GM21360 (cell line): ENCODE data around the gene PDE8A.

Experiments
- ATAC-seq: cut with Tn5 transposase; IDR thresholded peaks from one replicate; pipeline ENCODE4 v1.9.1; 2021; ENCODE audit warnings: mild to moderate bottlenecking, moderate library complexity; ENCODE audit not compliant: unreplicated experiment

The PDE8A gene

DNA sequence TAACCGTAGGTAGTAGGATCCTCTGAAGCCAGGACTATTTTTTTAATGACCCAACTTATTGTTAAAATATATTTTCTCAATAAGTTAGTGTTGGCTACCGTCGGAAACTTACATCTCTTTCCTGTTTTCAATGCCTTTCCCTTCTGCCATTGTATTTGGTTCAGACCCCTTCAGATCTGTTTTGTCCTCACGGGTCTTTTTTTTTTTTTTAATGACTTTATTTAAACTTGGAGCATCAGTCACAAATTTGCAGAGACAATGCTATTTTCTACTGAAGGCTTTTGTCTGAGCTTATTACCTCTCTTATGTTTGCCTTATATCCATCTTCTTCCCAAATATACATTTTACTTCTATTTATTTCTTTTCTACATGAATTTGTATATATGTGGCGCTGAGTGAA lies 47.6 kb downstream of the PDE8A start:
- ATAC-seq: no peak

DNA sequence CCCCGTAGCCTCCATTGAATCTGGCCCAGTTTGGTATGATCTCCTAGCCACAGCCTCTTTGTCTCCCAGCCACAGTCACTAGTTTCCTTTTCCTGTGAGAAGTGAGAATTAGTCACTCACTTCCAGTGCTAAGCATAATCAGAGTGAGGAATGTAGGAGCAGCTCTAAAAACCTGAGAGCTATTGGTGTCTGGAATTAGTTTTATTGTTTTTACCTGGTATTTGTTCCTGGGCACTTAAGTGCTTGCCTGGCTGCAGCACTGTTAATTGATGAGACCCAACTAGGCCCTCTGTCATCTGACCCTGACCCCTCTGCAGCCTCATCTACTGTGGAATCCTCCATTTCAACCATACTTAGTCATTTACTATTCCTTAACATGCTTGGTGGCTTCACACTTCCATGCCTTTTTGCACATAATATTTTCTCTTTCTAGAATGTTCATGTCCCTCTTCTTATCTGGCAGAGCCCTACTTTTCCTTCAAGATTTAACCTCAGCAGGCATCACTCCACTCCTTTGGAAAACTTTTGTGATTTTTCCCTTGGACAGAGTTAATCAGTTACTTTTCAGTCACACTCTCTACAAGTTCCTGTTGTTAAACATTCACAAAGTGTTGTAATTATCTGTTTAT lies 48.8 kb downstream of the PDE8A start:
- ATAC-seq: no peak

DNA sequence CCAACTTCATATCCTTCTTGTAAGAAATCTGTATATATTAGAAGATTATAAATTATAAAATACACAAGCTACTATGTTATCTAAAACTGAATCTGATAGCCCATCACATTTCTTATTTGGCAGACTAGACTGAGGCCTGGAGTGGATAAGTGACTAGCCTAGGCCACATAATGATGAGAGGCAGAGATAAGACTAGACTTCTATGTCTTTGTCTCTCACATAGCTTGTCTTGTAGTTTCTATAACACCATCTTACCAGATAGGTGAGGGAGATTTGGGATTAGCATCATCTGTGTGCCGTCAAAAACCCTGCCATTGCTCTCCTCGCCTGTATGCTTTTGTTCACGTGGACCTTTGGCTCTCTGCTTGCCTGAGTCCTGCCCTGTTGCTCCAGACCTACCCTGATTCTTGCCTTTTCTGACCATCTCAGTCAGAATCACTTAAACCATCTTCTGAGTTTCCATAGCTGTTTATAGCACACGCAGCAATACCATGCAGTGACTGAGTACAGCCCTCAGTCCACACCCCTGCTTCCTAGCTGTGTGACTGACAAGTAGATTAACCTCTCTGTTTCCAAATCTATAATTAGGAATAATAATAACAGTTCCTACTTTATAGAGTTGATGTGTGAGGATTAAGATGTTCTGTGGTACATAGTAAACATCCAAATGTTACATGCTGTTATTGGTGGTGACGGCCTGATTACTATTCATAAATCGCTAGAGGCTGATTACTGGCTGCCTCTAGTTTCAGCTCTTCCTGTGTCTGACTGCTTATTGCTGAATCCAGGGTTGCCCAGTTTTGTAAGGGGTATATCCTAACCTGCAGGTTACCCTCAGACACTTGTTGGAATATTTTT lies 49.7 kb downstream of the PDE8A start:
- ATAC-seq: no peak

DNA sequence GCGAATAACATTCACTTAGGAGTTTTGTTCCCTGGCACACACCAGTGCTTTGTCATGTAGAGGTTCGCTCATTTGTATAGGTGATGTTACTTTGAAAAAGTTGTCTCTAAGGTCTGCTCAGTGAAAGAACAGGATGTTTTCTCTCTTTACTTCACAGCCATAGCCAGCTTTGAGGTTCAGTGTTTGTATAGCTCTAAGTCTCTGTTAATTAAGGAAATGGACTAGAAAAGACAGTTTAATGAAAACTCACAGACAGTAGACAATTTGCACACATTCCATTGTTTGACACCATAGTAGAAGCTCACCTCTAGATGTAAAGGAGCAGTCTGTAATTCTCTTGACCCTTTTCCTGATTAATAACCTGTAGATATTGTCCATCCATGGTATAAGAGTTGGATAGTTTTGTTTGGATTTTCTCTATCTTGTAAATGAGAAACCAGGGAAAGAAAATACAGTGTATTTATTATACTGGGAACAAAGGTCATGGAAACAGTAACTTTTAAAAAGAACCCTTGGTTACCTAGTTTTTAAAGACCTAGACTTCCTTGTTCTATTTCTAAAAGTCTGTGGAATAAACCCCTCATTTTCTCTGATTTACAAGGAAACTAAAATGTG lies 50.4 kb downstream of the PDE8A start:
- no peak for ATAC-seq

DNA sequence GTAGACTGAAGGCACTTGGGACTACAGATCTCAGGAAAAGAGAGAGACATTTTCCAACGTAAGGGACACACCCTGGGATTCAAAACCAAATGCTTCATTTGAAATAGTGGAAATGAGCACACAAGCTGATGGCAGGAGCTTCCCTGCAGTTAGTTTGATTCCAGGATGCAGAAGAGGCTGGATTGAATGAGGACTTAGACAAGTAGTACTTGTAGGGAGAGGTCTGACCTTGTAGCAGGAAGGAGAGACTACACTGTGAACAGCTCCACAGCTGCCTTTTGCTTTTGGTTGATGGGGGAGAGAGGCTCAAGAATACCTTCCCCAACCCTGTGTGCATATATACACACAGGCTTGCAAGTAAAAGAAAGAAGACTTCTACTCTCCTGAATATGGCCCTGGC lies 51.5 kb downstream of the PDE8A start:
- no peak for ATAC-seq

DNA sequence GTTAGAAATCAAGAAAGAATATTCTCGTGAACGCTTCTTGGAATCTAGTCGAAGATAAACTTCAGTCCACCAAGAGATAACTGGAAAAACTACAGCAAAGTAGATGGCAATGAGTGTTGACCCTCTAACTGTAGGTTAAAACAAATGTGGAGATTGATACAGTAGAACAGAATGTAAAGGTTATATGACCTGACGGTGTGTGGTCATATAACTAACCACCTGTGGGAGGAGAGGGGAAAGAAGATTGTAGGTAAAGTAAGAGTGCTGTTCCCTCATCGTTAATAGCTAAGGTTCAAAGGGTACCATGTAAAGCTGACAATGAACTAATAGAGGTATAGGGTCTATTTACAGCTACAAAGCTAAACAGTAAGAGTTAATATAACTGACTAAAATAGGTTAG lies 52.6 kb downstream of the PDE8A start:
- no peak for ATAC-seq

DNA sequence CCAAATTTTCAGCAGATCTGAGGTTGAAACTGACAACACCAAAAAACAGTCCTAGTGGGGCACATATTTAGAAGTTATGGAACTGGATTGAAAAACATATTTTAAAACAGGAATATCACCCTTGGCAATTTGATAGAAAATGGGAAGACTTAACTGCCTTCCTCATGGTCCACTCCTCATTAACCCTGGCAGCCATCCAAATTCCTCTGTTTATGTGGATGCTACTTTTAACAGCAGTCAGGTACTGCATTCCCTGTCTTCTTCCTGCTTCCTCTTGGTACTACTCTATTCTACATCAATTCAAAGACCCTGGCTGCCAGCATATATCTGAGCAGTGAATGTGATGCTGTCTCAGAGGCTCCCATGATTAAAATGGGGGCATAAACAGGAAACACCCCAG lies 54.3 kb downstream of the PDE8A start:
- ATAC-seq: no peak

DNA sequence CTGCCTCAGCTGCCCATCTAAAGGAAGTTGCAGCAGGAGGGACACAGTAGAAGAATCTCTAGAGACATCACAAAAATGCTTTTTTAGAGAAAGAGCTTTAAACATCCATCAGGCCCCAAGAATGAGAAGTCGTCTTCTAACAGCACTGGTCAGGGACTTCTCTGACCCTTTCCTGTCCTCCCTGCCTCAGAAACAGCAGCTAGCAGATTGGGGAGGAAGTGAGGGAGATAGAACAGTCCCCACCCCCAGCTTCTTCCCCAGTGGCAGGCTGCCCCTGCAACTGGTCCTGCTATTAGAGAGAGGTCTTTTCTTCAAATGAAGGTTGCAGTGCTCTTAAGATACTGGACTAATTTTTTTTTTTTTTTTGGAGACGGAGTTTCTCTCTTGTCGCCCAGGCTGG lies 55.1 kb downstream of the PDE8A start:
- ATAC-seq: no peak

DNA sequence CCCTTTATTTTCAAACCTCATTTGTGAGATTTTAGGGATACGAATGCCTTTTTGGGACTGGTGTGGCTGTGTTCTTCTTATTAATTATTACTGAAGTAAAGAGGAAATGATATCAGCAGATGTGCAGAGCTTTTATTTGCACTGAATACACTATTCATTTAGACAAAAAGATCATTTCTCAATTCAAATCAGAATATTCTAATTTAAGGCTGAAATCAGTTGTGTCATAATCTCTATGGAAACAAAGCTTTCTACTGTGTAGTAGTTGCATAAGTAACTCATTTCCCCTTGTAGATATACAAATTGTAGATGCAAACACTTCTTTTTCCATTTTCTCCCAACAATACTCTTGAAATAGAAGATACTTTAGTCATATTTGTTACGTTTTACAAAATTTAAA lies 56.0 kb downstream of the PDE8A start:
- ATAC-seq: no peak

DNA sequence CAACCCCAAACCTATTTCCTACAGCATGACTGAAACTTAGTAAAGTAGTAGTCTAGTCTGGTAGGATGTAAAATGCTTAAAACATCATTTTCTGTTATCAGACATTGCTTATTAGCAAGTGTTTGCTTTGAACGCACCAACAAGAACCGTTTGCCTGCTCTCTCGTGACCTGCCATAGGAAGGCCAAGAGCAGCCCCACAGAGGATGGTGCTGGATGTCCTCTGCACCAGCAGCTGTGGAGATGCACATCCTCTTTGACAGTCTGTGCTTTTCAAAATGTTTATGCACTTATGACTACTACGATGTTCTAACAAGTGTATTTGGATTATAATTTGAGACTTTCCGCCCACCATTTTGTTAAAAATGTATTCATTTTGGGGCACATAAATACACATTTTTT lies 59.6 kb downstream of the PDE8A start:
- no peak for ATAC-seq

DNA sequence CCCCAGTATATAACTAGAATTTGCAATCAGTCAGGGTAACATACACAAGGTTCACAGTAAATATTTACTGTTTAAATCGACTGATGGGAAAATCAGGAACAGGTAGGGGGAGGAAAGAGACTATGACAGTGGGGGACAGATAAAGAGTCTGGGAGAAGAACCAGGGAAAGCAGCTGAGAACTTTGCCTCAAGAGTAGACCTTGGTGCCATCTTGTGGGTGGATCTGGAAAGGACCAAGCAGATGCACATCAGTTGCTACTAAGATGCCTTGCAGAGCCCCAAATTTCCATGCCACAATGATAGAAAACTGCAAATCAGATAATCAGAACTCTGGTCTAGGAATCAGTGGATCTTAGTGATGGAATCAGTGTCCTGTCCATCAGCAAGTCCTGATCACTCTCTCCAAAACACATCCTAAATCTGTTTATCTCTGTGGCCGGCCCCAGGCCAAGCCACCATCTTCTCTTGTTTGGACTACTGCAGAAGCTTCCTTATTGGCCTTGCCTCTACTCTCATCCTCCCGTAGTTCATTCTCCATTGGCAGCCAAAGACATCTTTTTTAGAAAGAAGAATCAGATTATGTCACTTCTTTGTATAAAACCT lies 62.7 kb downstream of the PDE8A start:
- peak; percentile 55 for ATAC-seq

DNA sequence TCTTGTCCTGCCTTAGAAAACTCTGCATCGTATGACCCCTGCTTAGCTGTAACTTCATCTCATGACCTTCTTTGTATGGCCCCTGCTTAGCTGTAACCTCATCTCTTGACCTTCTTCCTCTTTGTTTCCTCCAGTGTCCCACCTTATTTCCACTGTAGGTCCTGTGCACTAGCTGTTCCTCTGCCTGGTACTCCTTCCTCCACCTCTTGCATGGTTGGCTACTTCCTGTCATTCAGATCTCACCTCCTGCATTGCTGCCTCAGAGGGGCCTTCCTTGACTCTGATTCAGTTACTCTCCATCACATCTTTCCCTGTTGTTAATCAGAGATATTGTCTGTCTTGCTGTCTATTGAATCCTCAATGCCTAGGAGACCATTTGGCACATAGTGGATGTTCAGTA lies 63.2 kb downstream of the PDE8A start:
- no peak for ATAC-seq

DNA sequence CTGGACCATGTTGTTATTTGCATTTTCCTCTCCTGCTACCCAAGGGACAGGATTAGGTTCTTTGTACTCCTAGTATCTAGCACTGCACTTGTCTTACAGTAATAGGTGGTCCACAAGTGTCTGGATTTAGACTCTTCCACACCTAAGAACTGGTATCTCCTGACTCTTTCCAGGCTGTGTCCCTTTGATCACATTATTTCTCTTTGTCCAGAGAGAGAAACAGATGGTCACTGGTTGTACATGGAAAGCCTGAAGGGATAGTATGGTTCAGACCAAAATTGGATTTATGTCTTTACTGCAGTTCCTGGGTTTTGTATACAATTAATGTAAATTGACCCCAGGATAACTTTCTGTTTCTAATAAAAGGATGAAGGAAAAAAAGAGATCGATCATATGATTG lies 64.0 kb downstream of the PDE8A start:
- ATAC-seq: no peak

DNA sequence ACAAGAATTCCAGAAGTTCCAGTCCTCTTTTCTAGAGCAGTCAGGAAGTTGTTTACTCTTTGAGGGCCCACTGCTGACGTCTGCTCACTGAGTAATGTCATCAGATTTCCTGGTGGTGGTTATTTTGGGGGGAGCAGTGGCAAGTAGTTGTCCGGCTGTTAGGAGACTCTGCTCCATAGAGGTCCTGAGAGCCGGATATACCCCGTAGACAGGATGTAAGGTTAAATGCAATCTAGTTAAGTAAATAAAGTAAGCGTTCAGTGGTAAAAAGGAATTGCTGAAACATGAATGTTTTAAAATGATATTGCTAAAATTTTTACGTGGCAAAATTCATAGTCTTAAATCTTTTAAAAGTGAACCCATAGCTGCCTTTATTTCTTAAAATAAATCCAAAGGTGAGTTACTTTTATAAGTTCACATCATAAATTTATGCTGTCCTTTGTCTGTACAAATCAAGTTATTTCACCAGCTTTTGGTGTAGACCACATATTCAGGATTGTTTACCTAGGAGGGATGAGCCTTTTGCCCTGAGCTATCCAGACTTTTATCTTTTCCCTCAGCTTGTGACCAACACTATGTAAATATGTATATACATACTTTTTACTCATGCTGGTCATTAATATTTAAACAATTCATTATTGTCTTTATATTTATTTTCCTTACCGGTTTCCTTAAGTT lies 65.8 kb downstream of the PDE8A start:
- ATAC-seq: no peak

DNA sequence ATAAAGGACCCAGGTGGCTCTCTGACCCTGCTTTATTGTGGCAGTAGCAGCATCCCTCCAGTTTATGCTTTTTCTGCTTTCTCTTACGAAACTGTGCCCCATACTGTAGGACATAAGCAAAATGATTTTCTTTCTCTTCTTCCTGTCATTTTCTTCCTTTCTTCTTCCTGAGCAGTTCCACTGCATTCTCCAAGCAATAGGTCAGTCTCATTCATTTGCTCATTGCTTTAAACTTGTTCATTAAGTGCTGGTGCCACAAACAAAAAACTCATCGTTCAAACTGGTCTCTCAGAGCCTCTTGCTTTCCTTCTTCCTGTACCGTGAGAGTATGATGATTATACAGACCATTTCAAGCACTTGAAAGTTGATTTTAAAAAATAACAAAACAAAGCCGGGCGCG lies 66.8 kb downstream of the PDE8A start:
- no peak for ATAC-seq

DNA sequence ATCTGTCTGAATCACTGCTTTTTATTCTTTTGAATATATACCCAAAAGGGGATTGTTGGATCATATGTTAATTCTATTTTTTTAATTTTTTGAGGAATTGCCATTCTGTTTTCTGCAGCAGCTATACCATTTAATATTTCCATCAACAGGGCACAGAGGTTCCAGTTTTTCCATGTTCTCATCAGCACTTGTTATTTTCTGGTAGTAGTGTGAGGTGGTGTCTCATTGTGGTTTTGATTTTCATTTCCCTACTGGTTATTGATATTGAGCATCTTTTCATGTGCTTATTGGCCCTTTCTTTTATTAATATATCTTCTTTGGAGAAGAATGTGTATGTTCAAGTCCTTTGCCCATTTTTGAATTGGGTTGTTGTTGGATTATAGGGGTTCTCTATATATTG lies 68.1 kb downstream of the PDE8A start:
- ATAC-seq: no peak

DNA sequence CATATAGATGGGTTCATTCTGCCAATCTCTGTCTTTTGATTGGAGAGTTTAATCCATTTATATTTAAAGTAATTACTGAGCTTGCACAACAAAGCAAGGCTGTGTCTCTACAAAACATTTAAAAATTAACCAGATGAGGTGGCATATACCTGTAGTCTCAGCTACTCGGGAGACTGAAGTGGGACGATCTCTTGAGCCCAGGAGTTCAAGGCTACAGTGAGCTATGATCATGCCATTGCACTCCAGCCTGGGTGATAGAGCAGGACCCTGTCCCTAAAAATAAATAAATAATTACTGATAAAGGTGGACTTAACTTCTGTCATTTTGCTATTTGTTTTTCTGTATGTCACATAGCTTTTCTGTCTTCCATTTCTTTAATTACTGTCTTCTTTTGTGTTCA lies 78.1 kb downstream of the PDE8A start:
- ATAC-seq: no peak

DNA sequence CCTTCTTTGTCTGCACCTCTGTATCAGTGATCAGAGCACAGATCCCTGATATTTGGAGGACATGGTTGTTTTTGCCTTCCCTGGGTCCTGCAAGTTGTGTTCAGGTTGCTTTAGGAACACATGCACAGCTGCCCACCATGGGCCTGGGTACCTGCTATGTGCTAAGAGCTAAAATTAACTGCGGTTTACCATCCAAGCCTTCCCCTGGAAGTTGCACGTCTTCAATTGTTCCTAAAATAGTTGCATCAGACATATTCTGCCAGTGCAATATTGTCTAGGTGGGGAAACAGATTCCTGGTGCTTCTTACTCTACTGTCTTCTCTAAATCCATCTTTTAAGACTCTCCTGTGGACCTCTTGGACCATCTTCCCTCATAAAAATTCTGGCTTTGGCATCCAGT lies 80.9 kb downstream of the PDE8A start:
- ATAC-seq: no peak

DNA sequence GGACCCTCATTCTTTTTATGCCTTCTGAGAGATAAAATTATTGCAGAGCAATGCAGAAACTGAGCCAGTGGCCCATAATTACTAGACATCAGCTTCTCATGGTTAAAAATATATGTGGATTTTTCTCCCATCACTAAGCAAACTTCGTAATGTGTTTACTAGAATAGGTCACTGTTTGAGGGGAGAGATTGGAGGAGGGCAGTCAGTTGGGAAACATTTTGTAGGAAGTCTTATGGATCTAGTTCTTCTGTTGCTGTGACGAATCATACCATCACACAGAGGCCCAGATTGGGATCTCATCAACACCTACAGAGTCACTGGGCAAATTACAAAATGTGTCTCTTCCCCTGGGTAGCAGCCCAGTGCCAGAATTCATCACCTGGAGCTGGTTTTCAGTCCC lies 81.4 kb downstream of the PDE8A start:
- ATAC-seq: no peak

DNA sequence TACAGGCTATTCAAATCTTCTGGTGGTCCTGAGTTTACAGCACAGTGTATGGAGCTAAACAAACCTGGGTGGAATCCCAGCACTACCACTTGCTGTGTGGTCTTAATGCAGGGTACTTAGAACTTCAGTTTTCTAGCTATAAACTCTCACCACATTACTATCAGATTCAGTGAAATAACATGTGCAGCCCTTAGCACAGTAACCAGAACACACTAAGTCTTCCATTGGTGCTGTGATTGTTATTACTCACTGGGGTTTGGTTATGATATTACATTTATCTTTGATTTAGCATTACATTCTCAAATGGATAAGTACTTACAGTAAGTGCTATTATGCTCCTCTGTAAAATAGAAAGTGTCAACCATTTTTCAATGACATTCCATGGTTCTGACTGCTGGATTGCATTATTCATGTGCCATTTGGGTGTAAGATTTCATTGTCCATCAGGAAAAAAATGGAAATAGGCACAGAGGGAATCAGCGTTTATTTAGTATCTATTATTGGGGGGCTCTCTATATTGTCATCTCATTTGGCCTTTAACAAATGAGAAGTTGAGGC lies 81.9 kb downstream of the PDE8A start:
- ATAC-seq: no peak

DNA sequence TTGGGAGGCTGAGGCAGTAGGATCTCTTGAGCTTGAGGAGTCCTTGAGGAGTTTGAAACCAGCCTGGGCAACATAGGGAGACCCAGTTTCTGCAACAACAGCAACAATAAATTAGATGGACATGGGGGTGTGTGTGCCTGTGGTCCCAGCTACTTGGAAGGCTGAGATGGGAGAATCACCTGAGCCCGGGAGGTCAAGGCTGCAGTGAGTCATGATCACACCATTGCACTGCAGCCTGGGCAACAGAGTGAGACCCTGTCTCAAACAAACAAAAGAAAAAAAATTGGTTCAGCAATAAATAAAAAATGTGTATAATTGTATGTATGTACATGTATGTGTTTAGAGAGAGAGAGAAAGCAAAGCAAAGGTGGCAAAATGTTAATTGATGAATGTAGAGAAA lies 83.1 kb downstream of the PDE8A start:
- no peak for ATAC-seq
